Activated naive CD8-positive, alpha-beta T cell treated with anti-CD3 and anti-CD28 coated beads, Interleukin-2, amount 50 U/mL, for 24 hours (primary cell): ENCODE results near the gene EDARADD.

Experiments
- ATAC-seq: fragments of 150-1000 bp; cut with Tn5 transposase; one replicate; pipeline ENCODE4 v1.10.0; 2021
- DNase-seq: peaks from one replicate; pipeline ENCODE4 v3.0.0; 2021
- H3K27ac Mint-ChIP-seq: one replicate; pipeline ENCODE4 v1.8.0; 2021; ENCODE audit warnings: mild to moderate bottlenecking, mixed read lengths
- H3K27me3 Mint-ChIP-seq: one replicate; pipeline ENCODE4 v1.8.0; 2021; ENCODE audit warnings: mixed read lengths
- H3K36me3 Mint-ChIP-seq: one replicate; pipeline ENCODE4 v1.8.0; 2021; ENCODE audit warnings: low read depth, mixed read lengths
- H3K4me1 Mint-ChIP-seq: one replicate; pipeline ENCODE4 v1.8.0; 2021; ENCODE audit warnings: mixed read lengths
- H3K4me3 Mint-ChIP-seq: one replicate; pipeline ENCODE4 v1.8.0; 2021; ENCODE audit warnings: mild to moderate bottlenecking, moderate library complexity, mixed read lengths
- H3K9me3 Mint-ChIP-seq: one replicate; pipeline ENCODE4 v1.8.0; 2021; ENCODE audit warnings: mixed read lengths

Gene EDARADD

DNA sequence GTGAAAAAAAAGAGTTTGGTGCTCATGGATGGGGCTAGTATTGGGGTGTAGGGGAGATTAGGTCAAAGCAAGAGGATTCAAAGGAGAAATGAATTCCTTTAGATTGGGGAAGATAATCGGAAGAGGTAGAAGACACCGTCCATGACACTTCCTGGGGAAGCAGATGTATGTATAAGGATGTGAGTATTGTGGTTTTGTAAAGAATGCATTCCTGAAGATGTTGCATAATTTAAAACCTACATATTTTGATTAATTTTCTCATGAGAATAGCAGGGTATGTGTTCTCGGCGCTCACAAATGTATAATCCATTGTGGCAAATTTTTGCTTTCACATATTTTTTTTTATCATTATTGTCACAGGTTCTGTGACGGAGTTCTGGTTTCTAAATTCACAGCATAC lies 124.2 kb downstream of the EDARADD start:
- H3K27me3 Mint-ChIP-seq, result no peaks in the 10 kb centered on the region
- H3K4me1 Mint-ChIP-seq, result peaks cover 12% of the 10 kb centered on the region
- H3K9me3 Mint-ChIP-seq, result no peaks in the 10 kb centered on the region
- DNase-seq (no peak), ATAC-seq (no peak)
- H3K27ac Mint-ChIP-seq, result no peak overlapping the region
- no peaks in the 10 kb centered on the region for H3K36me3 Mint-ChIP-seq
- H3K4me3 Mint-ChIP-seq, result no peak overlapping the region

DNA sequence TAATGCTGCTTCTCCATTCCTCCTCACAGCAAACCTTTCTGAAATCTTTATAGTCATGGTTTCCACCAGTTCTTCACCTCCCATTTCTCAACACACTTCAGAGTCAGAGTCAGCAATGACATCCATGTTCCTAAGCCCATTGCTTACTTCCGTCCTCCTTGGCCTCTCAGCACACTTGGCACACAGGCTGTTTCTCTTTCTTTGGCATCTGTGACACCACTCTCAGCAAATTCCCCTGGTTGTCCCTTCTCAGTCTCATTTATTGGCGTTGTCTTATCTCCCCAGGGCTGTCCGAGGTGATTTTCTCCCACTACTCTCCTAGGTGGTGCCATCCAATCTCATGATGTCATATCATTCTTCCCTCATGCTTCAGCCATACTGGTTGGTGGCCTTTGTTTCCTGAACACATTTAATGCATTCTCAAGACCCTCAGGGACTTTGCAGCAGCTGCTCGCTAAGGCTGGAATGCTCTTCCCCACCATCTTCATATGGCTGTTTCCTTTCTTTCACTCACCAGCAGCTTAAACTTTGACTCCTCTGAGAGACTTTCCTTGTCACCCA lies 126.4 kb downstream of the EDARADD start:
- DNase-seq, result no peak
- peaks cover 25% of the 10 kb centered on the region for H3K4me1 Mint-ChIP-seq
- no peak overlapping the region for H3K4me3 Mint-ChIP-seq
- no peaks in the 10 kb centered on the region for H3K9me3 Mint-ChIP-seq
- H3K27me3 Mint-ChIP-seq, result no peaks in the 10 kb centered on the region
- peaks cover 9% of the 10 kb centered on the region for H3K36me3 Mint-ChIP-seq
- no peak for ATAC-seq
- no peak overlapping the region for H3K27ac Mint-ChIP-seq

- Mint-ChIP-seq H3K36me3 (peaks cover 24% of the 10 kb centered on the region), H3K27ac (peak overlapping the region; percentile 93), H3K9me3 (no peaks in the 10 kb centered on the region), H3K4me1 (peaks cover 22% of the 10 kb centered on the region), H3K27me3 (no peaks in the 10 kb centered on the region), H3K4me3 (peak overlapping the region; percentile 92)
- no peak for ATAC-seq
- DNase-seq, result peak; percentile 12
Observed at GRCh38 chr1:236522937-236523703, 129.0 kb downstream of the EDARADD start.

- H3K27me3 Mint-ChIP-seq, result no peaks in the 10 kb centered on the region
- H3K4me3 Mint-ChIP-seq, result peak within 1 kb of the TSS; percentile 92
- H3K9me3 Mint-ChIP-seq, result no peaks in the 10 kb centered on the region
- ATAC-seq, result peak; percentile 74
- H3K27ac Mint-ChIP-seq, result peak within 1 kb of the TSS; percentile 93
- H3K4me1 Mint-ChIP-seq, result peaks cover 22% of the 10 kb centered on the region
- peak; percentile 90 for DNase-seq
- peaks cover 24% of the 10 kb centered on the region for H3K36me3 Mint-ChIP-seq
Observed at GRCh38 chr1:236523704-236524141, 129.6 kb downstream of the EDARADD start, which contains the start of gene LGALS8. Gene LGALS8, plus strand, starts transcription at chr1:236523982. Its CDS starts 2,089 bp downstream, at chr1:236526071.

- DNase-seq, result peak; percentile 57
- Mint-ChIP-seq H3K4me1 (peaks cover 22% of the 10 kb centered on the region), H3K4me3 (peak overlapping the region; percentile 92), H3K36me3 (peaks cover 24% of the 10 kb centered on the region), H3K27me3 (no peaks in the 10 kb centered on the region), H3K9me3 (no peaks in the 10 kb centered on the region), H3K27ac (peak overlapping the region; percentile 93)
- peak; percentile 89 for ATAC-seq
Observed at GRCh38 chr1:236524142-236524894, 130.2 kb downstream of the EDARADD start.

- H3K36me3 Mint-ChIP-seq, result peaks cover 24% of the 10 kb centered on the region
- H3K4me1 Mint-ChIP-seq, result peaks cover 22% of the 10 kb centered on the region
- no peaks in the 10 kb centered on the region for H3K9me3 Mint-ChIP-seq
- no peaks in the 10 kb centered on the region for H3K27me3 Mint-ChIP-seq
- H3K27ac Mint-ChIP-seq, result peak overlapping the region; percentile 93
- DNase-seq (no peak), ATAC-seq (no peak)
- H3K4me3 Mint-ChIP-seq, result peak overlapping the region; percentile 92
Observed at GRCh38 chr1:236524895-236525184, 130.8 kb downstream of the EDARADD start.

- no peak overlapping the region for H3K4me3 Mint-ChIP-seq
- H3K36me3 Mint-ChIP-seq, result peaks cover 28% of the 10 kb centered on the region
- no peaks in the 10 kb centered on the region for H3K27me3 Mint-ChIP-seq
- peak overlapping the region; percentile 32 for H3K27ac Mint-ChIP-seq
- DNase-seq (no peak), ATAC-seq (no peak)
- H3K9me3 Mint-ChIP-seq, result no peaks in the 10 kb centered on the region
- H3K4me1 Mint-ChIP-seq, result peaks cover 32% of the 10 kb centered on the region
Observed at GRCh38 chr1:236526079-236526478, 132.0 kb downstream of the EDARADD start.

DNA sequence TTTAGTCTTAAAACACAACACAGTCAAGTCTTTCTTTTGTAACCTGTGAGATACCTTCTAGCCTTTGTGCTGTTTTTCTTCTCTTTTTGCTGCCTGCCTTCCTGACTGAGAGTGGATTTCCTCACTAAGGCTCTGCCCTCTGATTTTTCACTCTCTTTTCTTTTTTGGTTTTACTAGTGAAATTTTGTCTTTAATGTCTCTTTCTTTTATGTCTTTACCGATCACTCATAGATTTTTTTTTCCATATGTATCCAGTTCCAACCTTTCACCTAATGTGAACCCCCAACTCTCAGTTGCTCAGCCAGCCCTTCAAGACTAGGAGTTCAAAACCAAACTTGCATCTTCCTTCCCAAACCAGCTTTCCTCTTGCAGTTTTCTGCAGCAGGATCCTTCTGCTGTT lies 136.2 kb downstream of the EDARADD start:
- no peak for ATAC-seq
- H3K4me3 Mint-ChIP-seq, result no peak overlapping the region
- no peak for DNase-seq
- peak overlapping the region; percentile 45 for H3K27ac Mint-ChIP-seq
- peaks cover 45% of the 10 kb centered on the region for H3K4me1 Mint-ChIP-seq
- H3K36me3 Mint-ChIP-seq, result peaks cover 33% of the 10 kb centered on the region
- H3K27me3 Mint-ChIP-seq, result no peaks in the 10 kb centered on the region
- no peaks in the 10 kb centered on the region for H3K9me3 Mint-ChIP-seq

- H3K27me3 Mint-ChIP-seq, result no peaks in the 10 kb centered on the region
Observed at GRCh38 chr1:236530959-236531358, 136.9 kb downstream of the EDARADD start.

DNA sequence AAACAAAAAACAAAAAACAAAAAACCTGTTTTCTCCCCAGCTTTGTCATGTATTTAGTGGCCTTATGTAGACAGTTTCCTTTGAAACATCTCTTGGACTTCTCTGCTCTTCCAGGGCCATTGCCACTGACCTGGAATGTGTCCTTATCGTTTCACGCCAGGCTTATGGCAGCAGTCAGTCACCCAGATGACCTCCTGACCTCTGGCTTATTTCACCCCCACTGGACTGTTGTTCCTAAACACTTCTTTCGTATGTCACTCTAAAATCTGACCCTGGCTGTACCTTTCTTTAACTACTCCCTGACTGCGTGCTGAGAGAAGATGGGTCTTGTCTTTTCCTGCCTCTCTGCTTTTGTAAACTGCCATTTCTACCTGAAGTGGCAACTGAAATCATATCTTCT lies 138.8 kb downstream of the EDARADD start:
- H3K27me3 Mint-ChIP-seq, result no peaks in the 10 kb centered on the region
- H3K4me3 Mint-ChIP-seq, result no peak overlapping the region
- H3K27ac Mint-ChIP-seq, result peak overlapping the region; percentile 12
- ATAC-seq (no peak), DNase-seq (no peak)
- peaks cover 28% of the 10 kb centered on the region for H3K36me3 Mint-ChIP-seq
- peaks cover 44% of the 10 kb centered on the region for H3K4me1 Mint-ChIP-seq
- H3K9me3 Mint-ChIP-seq, result no peaks in the 10 kb centered on the region

More at GRCh38 chr1:236530959-236531358, 136.9 kb downstream of the EDARADD start:
- DNase-seq, result no peak
- peak overlapping the region; percentile 45 for H3K27ac Mint-ChIP-seq
- H3K4me1 Mint-ChIP-seq, result peaks cover 47% of the 10 kb centered on the region
- no peak overlapping the region for H3K4me3 Mint-ChIP-seq
- peaks cover 31% of the 10 kb centered on the region for H3K36me3 Mint-ChIP-seq
- H3K9me3 Mint-ChIP-seq, result no peaks in the 10 kb centered on the region
- ATAC-seq, result no peak

DNA sequence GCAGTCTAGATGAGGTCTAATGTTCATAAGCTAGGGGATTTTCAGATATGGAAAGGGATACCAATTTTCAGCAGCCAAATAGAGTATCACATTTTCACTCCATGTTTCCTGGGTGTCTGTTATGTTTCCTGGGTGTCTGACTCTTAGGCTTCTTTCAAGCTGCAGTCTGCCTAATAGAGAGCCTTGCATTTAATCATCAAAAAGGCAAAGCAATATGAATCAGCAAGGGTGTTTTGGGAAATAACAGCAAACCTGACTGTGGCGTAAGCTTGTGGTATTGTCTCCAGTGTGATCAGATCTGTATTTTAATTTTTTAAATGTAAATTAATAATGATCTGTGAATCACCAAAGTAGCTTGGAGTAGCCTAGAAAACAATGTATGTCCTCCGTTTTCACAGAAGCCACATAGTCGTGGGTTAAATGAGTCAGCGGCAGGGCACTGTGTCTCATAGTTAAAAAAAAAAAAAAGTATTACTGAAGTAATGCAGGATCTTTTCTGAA lies 140.1 kb downstream of the EDARADD start:
- DNase-seq (peak; percentile 35), ATAC-seq (peak; percentile 89)
- Mint-ChIP-seq H3K27ac (peak overlapping the region; percentile 91), H3K4me3 (peak overlapping the region; percentile 24), H3K9me3 (no peaks in the 10 kb centered on the region), H3K36me3 (peaks cover 34% of the 10 kb centered on the region), H3K4me1 (peaks cover 44% of the 10 kb centered on the region), H3K27me3 (no peaks in the 10 kb centered on the region)
